ENCODE results near the gene VMAC.

VMAC gene

GRCh38 chr19:5905114-5905778, 574 bp downstream of the VMAC start:
- DNase-seq, result no peak

GRCh38 chr19:5907241-5907640, 2.6 kb downstream of the VMAC start:
- DNase-seq, result no peak

GRCh38 chr19:5908773-5909442, 4.2 kb downstream of the VMAC start:
- DNase-seq, result no peak

GRCh38 chr19:5910638-5910907, 5.9 kb downstream of the VMAC start:
- no peak for DNase-seq

GRCh38 chr19:5911366-5911765, 6.7 kb downstream of the VMAC start:
- no peak for DNase-seq

- DNase-seq, result no peak
These were observed 9.2 kb downstream of the VMAC start, which contains the start of gene CAPS for GRCh38 chr19:5913739-5914357. Gene CAPS (plus strand): TSS chr19:5914254. CDS start chr19:5914407, 153 bp downstream.

- DNase-seq, result no peak
These were observed 9.7 kb downstream of the VMAC start for GRCh38 chr19:5914358-5914774.

GRCh38 chr19:5914946-5915781, 10.5 kb downstream of the VMAC start:
- no peak for DNase-seq

GRCh38 chr19:5915782-5916165, 11.1 kb downstream of the VMAC start:
- no peak for DNase-seq

- DNase-seq, result no peak
These were observed 11.6 kb downstream of the VMAC start for GRCh38 chr19:5916181-5916708.

GRCh38 chr19:5917431-5918107, 12.9 kb downstream of the VMAC start:
- no peak for DNase-seq

GRCh38 chr19:5918463-5919079, 13.9 kb downstream of the VMAC start:
- no peak for DNase-seq

- no peak for DNase-seq
These were observed 17.0 kb downstream of the VMAC start for GRCh38 chr19:5921516-5922160.

GRCh38 chr19:5922161-5922545, 17.5 kb downstream of the VMAC start:
- no peak for DNase-seq

GRCh38 chr19:5923356-5923755, 18.7 kb downstream of the VMAC start:
- no peak for DNase-seq

- no peak for DNase-seq
These were observed 21.3 kb downstream of the VMAC start for GRCh38 chr19:5925830-5926427.

GRCh38 chr19:5926641-5927440, 22.2 kb downstream of the VMAC start:
- DNase-seq, result no peak

GRCh38 chr19:5927441-5927821, 22.8 kb downstream of the VMAC start:
- no peak for DNase-seq

- no peak for DNase-seq
These were observed 24.5 kb downstream of the VMAC start for GRCh38 chr19:5929179-5929578.

- no peak for DNase-seq
These were observed 25.0 kb downstream of the VMAC start for GRCh38 chr19:5929625-5930024.

Data from effector CD8-positive, alpha-beta T cell (primary cell).